ENCODE results near the gene ATG3. TPM values are rescaled to one million over a fixed set of nuclear protein-coding genes. Genes with fewer than 3 reads are reported as not detected.

Gene ATG3
- total and polyA plus RNA-seq, 9 of the 15 experiments (the other 6 are each of a cell fraction or from before 2014, with no cell fraction given): 48.7 to 107 (median 64.7) TPM

GRCh38 chr3:112572701-112573100 is 10.9 kb upstream of the ATG3 start (continued):
- TF ChIP-seq, protein P1, sequence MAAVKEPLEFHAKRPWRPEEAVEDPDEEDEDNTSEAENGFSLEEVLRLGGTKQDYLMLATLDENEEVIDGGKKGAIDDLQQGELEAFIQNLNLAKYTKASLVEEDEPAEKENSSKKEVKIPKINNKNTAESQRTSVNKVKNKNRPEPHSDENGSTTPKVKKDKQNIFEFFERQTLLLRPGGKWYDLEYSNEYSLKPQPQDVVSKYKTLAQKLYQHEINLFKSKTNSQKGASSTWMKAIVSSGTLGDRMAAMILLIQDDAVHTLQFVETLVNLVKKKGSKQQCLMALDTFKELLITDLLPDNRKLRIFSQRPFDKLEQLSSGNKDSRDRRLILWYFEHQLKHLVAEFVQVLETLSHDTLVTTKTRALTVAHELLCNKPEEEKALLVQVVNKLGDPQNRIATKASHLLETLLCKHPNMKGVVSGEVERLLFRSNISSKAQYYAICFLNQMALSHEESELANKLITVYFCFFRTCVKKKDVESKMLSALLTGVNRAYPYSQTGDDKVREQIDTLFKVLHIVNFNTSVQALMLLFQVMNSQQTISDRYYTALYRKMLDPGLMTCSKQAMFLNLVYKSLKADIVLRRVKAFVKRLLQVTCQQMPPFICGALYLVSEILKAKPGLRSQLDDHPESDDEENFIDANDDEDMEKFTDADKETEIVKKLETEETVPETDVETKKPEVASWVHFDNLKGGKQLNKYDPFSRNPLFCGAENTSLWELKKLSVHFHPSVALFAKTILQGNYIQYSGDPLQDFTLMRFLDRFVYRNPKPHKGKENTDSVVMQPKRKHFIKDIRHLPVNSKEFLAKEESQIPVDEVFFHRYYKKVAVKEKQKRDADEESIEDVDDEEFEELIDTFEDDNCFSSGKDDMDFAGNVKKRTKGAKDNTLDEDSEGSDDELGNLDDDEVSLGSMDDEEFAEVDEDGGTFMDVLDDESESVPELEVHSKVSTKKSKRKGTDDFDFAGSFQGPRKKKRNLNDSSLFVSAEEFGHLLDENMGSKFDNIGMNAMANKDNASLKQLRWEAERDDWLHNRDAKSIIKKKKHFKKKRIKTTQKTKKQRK (IDR thresholded peaks at IDR 0.05; ENCODE audit: borderline replicate concordance, low read depth, low read length): no peak
- TF ChIP-seq MTF1 (CRISPR knock-in tag; IDR thresholded peaks at IDR 0.05; ENCODE audit: borderline replicate concordance) (no peak), ZBTB8A (IDR thresholded peaks at IDR 0.05; ENCODE audit: partially characterized antibody) (no peak)
- TF ChIP-seq, protein P2, sequence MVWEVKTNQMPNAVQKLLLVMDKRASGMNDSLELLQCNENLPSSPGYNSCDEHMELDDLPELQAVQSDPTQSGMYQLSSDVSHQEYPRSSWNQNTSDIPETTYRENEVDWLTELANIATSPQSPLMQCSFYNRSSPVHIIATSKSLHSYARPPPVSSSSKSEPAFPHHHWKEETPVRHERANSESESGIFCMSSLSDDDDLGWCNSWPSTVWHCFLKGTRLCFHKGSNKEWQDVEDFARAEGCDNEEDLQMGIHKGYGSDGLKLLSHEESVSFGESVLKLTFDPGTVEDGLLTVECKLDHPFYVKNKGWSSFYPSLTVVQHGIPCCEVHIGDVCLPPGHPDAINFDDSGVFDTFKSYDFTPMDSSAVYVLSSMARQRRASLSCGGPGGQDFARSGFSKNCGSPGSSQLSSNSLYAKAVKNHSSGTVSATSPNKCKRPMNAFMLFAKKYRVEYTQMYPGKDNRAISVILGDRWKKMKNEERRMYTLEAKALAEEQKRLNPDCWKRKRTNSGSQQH (CRISPR knock-in tag; IDR thresholded peaks at IDR 0.05): no peak
- TF ChIP-seq, protein P3, sequence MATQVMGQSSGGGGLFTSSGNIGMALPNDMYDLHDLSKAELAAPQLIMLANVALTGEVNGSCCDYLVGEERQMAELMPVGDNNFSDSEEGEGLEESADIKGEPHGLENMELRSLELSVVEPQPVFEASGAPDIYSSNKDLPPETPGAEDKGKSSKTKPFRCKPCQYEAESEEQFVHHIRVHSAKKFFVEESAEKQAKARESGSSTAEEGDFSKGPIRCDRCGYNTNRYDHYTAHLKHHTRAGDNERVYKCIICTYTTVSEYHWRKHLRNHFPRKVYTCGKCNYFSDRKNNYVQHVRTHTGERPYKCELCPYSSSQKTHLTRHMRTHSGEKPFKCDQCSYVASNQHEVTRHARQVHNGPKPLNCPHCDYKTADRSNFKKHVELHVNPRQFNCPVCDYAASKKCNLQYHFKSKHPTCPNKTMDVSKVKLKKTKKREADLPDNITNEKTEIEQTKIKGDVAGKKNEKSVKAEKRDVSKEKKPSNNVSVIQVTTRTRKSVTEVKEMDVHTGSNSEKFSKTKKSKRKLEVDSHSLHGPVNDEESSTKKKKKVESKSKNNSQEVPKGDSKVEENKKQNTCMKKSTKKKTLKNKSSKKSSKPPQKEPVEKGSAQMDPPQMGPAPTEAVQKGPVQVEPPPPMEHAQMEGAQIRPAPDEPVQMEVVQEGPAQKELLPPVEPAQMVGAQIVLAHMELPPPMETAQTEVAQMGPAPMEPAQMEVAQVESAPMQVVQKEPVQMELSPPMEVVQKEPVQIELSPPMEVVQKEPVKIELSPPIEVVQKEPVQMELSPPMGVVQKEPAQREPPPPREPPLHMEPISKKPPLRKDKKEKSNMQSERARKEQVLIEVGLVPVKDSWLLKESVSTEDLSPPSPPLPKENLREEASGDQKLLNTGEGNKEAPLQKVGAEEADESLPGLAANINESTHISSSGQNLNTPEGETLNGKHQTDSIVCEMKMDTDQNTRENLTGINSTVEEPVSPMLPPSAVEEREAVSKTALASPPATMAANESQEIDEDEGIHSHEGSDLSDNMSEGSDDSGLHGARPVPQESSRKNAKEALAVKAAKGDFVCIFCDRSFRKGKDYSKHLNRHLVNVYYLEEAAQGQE (IDR thresholded peaks at IDR 0.05; ENCODE audit: borderline replicate concordance): no peak
- TF ChIP-seq, protein P3 (CRISPR knock-in tag; IDR thresholded peaks at IDR 0.05; ENCODE audit: low read depth): no peak
